DMS79 treated with DMSO at 0.1 percent for 48 hours (cell line): ENCODE data around the gene HEATR5A.
"Not testable (repeated sequence)": the region's sequence is repeated elsewhere in the genome, so short reads cannot be mapped to it uniquely, and the experiment has no call there.

ENCODE experiments used
- DNase-seq: peaks from one replicate; lab custom pipeline; 2025; lab: John Stamatoyannopoulos, UW

Gene HEATR5A

GRCh38 chr14:31420319-31421111 is at the start of gene HEATR5A:
Gene HEATR5A (minus strand): TSS chr14:31420550. CDS start chr14:31402975, 17,575 bp downstream.
- DNase-seq = peak; percentile 97

- no peak for DNase-seq
Observed at GRCh38 chr14:31466554-31466953, 46.2 kb upstream of the HEATR5A start.

GRCh38 chr14:31465111-31465510 is 44.8 kb upstream of the HEATR5A start:
- DNase-seq = no peak

- not testable (repeated sequence) for DNase-seq
Observed at GRCh38 chr14:31462450-31462849, 42.1 kb upstream of the HEATR5A start.

- no peak for DNase-seq
Observed at GRCh38 chr14:31461545-31461944, 41.2 kb upstream of the HEATR5A start.

GRCh38 chr14:31457665-31458659 is 37.6 kb upstream of the HEATR5A start:
- DNase-seq = no peak

GRCh38 chr14:31456841-31457664 is 36.7 kb upstream of the HEATR5A start, which contains the start of gene DTD2:
Gene DTD2 (minus strand): TSS chr14:31457506. CDS start chr14:31457393, 113 bp downstream.
- DNase-seq = peak; percentile 99

GRCh38 chr14:31449971-31450610 is 29.7 kb upstream of the HEATR5A start:
- DNase-seq = peak; percentile 53

- no peak for DNase-seq
Observed at GRCh38 chr14:31449136-31449535, 28.8 kb upstream of the HEATR5A start.

- DNase-seq = no peak
Observed at GRCh38 chr14:31445703-31446102, 25.4 kb upstream of the HEATR5A start.

GRCh38 chr14:31442284-31442683 is 21.9 kb upstream of the HEATR5A start:
- DNase-seq = no peak

- DNase-seq = no peak
Observed at GRCh38 chr14:31441273-31442111, 21.1 kb upstream of the HEATR5A start.

GRCh38 chr14:31440280-31440679 is 19.9 kb upstream of the HEATR5A start:
- DNase-seq = no peak

- no peak for DNase-seq
Observed at GRCh38 chr14:31439561-31439960, 19.2 kb upstream of the HEATR5A start.

GRCh38 chr14:31437045-31437691 is 16.8 kb upstream of the HEATR5A start:
- not testable (repeated sequence) for DNase-seq

GRCh38 chr14:31435276-31435675 is 14.9 kb upstream of the HEATR5A start:
- no peak for DNase-seq

GRCh38 chr14:31430634-31431264 is 10.4 kb upstream of the HEATR5A start:
- DNase-seq = no peak

- no peak for DNase-seq
Observed at GRCh38 chr14:31429791-31430190, 9.4 kb upstream of the HEATR5A start.

GRCh38 chr14:31428011-31428410 is 7.7 kb upstream of the HEATR5A start:
- DNase-seq = no peak
